K562 (cell line): ENCODE results near the gene NCR1. TPM values are rescaled to one million over a fixed set of nuclear protein-coding genes. Genes with fewer than 3 reads are reported as not detected.
A peak's percentile ranks its signal among the peaks of the same experiment; 100 is the strongest.

Experiments used
- ARID4B ChIP-seq: sonication (generic); formaldehyde crosslinking; IDR thresholded peaks from 2 replicates; pipeline ENCODE4 v1.8.0; 2022; ENCODE audit warnings: mild to moderate bottlenecking, missing genetic modification reagents
- BCOR ChIP-seq: fragments of 450-650 bp; IDR thresholded peaks from 2 replicates; pipeline ENCODE4 v1.6.1; 2016
- BMI1 ChIP-seq: fragments of 150-350 bp; IDR thresholded peaks from 2 replicates; pipeline ENCODE4 v1.6.1; 2014; ENCODE audit warnings: low read length
- ETS2 ChIP-seq: IDR thresholded peaks from 2 replicates; pipeline ENCODE4 v1.6.1; 2016; ENCODE audit warnings: borderline replicate concordance, missing genetic modification characterization, mild to moderate bottlenecking, moderate library complexity, missing compliant biosample characterization; ENCODE audit not compliant: poor library complexity, severe bottlenecking
- FOS ChIP-seq: IDR thresholded peaks from 3 replicates; pipeline ENCODE4 v1.6.1; 2011; ENCODE audit not compliant: insufficient read length; ENCODE audit errors: extremely low read depth
- GATA2 ChIP-seq: sonication (generic); formaldehyde crosslinking; IDR thresholded peaks from 2 replicates; pipeline ENCODE4 v1.4.0; 2020; ENCODE audit warnings: mild to moderate bottlenecking, missing genetic modification reagents
- HDAC3 ChIP-seq: fragments of 450-650 bp; IDR thresholded peaks from 2 replicates; pipeline ENCODE4 v1.6.1; 2018; ENCODE audit warnings: borderline replicate concordance, mild to moderate bottlenecking, moderate library complexity; ENCODE audit not compliant: partially characterized antibody
- ILK ChIP-seq: fragments of 450-650 bp; IDR thresholded peaks from 2 replicates; pipeline ENCODE4 v1.6.1; 2016; ENCODE audit warnings: missing genetic modification characterization, low read depth, mild to moderate bottlenecking, missing compliant biosample characterization, moderate library complexity, borderline replicate concordance
- SETDB1 ChIP-seq: IDR thresholded peaks from one replicate; pipeline ENCODE4 v1.6.1; 2012; ENCODE audit warnings: low read length, control low read depth, inconsistent platforms
- SFPQ ChIP-seq: fragments of 200-400 bp; formaldehyde crosslinking; IDR thresholded peaks from 2 replicates; pipeline ENCODE4 v1.6.1; 2017; ENCODE audit warnings: mild to moderate bottlenecking, low read depth, low read length, moderate library complexity
- STAG1 ChIP-seq: sonication (generic); formaldehyde crosslinking; IDR thresholded peaks from 2 replicates; pipeline ENCODE4 v1.5.0; 2020; ENCODE audit warnings: missing genetic modification reagents, borderline replicate concordance
- ZFPM2 ChIP-seq: fragments of 250-450 bp; sonication (Bioruptor Pico); IDR thresholded peaks from 2 replicates; pipeline ENCODE4 v1.5.1; 2022; ENCODE audit warnings: mild to moderate bottlenecking
- ZNF263 ChIP-seq: sonication (generic); formaldehyde crosslinking; IDR thresholded peaks from 2 replicates; pipeline ENCODE4 v1.8.0; 2022; ENCODE audit warnings: mild to moderate bottlenecking, missing genetic modification reagents, borderline replicate concordance
- ZNF277 ChIP-seq: fragments of 250-450 bp; sonication (Bioruptor Pico); IDR thresholded peaks from 2 replicates; pipeline ENCODE4 v1.8.0; 2022; ENCODE audit warnings: inconsistent platforms, mild to moderate bottlenecking, moderate library complexity, borderline replicate concordance
- ZNF316 ChIP-seq: fragments of 450-650 bp; IDR thresholded peaks from 2 replicates; pipeline ENCODE4 v1.6.1; 2016
- polyA plus RNA-seq, 8 experiments: library from polyadenylated mRNA; depleted of rRNA in 4 of 8; stranded (reverse) in 5 of 8; unstranded in 3 of 8; fragments of >200 nt; fragmentation: Nextera tagmentation in 2 of 8; fragmentation: Illumina TruSeq in 1 of 8; extraction: Ambion mirVana in 2 of 8; extraction: Trizol in 1 of 8; gene quantifications; 2 replicates each; pipeline versions ENCODE4 v1.2.1 to v1.2.3, GENCODE V29; 2011 to 2014; ENCODE audit warnings: inconsistent platforms in 1 of 8, missing spikeins in 1 of 8
- total RNA-seq, 7 experiments: library from RNA; depleted of rRNA in 6 of 7; stranded (reverse); fragments of >200 nt in 6 of 7; fragmentation: Illumina TruSeq in 2 of 7; extraction: Trizol in 2 of 7; gene quantifications; 2 replicates each; pipeline versions ENCODE4 v1.2.1 to v1.2.3, GENCODE V29; 2011 to 2021; ENCODE audit warnings: low replicate concordance in 1 of 7
- TF ChIP-seq, protein P1 (sequence below): sonication (generic); formaldehyde crosslinking; IDR thresholded peaks from 2 replicates; pipeline ENCODE4 v1.8.1; 2023; ENCODE audit warnings: mild to moderate bottlenecking, missing genetic modification reagents
- TF ChIP-seq, protein P2 (sequence below): fragments of 450-650 bp; IDR thresholded peaks from 2 replicates; pipeline ENCODE4 v1.6.1; 2018; ENCODE audit warnings: mild to moderate bottlenecking, low read depth; ENCODE audit not compliant: partially characterized antibody

Gene NCR1
- total and polyA plus RNA-seq, 9 of the 15 experiments (the other 6 are each of a cell fraction or from before 2014, with no cell fraction given) = 0.25 to 3.1 (median 1.2) TPM

- TF ChIP-seq ETS2 (tag) = no peak
- no peak for TF ChIP-seq STAG1
- no peak for TF ChIP-seq ZFPM2 (CRISPR knock-in tag)
- TF ChIP-seq SFPQ = no peak
- TF ChIP-seq FOS = no peak
- TF ChIP-seq ZNF277 = no peak
- no peak for TF ChIP-seq GATA2 (CRISPR knock-in tag)
- no peak for TF ChIP-seq BMI1
- peak; percentile 47; the same call in 1 of the 2 replicates for TF ChIP-seq ARID4B (CRISPR knock-in tag)
- no peak for TF ChIP-seq SETDB1
- peak; percentile 14 for TF ChIP-seq HDAC3
- TF ChIP-seq BCOR = no peak
- TF ChIP-seq, protein P1, sequence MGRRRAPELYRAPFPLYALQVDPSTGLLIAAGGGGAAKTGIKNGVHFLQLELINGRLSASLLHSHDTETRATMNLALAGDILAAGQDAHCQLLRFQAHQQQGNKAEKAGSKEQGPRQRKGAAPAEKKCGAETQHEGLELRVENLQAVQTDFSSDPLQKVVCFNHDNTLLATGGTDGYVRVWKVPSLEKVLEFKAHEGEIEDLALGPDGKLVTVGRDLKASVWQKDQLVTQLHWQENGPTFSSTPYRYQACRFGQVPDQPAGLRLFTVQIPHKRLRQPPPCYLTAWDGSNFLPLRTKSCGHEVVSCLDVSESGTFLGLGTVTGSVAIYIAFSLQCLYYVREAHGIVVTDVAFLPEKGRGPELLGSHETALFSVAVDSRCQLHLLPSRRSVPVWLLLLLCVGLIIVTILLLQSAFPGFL (CRISPR knock-in tag) = no peak
- no peak for TF ChIP-seq ZNF263 (CRISPR knock-in tag)
- TF ChIP-seq, protein P2, sequence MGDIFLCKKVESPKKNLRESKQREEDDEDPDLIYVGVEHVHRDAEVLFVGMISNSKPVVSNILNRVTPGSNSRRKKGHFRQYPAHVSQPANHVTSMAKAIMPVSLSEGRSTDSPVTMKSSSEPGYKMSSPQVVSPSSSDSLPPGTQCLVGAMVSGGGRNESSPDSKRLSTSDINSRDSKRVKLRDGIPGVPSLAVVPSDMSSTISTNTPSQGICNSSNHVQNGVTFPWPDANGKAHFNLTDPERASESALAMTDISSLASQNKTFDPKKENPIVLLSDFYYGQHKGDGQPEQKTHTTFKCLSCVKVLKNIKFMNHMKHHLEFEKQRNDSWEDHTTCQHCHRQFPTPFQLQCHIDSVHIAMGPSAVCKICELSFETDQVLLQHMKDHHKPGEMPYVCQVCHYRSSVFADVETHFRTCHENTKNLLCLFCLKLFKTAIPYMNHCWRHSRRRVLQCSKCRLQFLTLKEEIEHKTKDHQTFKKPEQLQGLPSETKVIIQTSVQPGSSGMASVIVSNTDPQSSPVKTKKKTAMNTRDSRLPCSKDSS = no peak
- TF ChIP-seq ILK (tag) = no peak
- TF ChIP-seq ZNF316 = no peak
These were observed at the start of gene NCR1 (continued) for GRCh38 chr19:54905803-54906511.
